Loucy (cell line): ENCODE results near the gene XKRX.

Source experiments
- CTCF ChIP-seq: fragments of 200-600 bp; sonication (generic); conservative IDR thresholded peaks from 2 replicates; pipeline ENCODE4 v1.5.1; 2014; ENCODE audit warnings: mild to moderate bottlenecking, antibody characterized with exemption, low read length
- EZH2phosphoT487 ChIP-seq: fragments of 200-600 bp; IDR thresholded peaks from 2 replicates; pipeline ENCODE4 v1.6.1; 2018; ENCODE audit warnings: antibody characterized with exemption, mild to moderate bottlenecking, moderate library complexity, borderline replicate concordance

- TF ChIP-seq CTCF (no peak), EZH2phosphoT487 (no peak)
Measured at GRCh38 chrX:100948557-100948956, 19.8 kb upstream of the XKRX start.
